ENCODE measurements around the gene NHERF2. TPM values are rescaled to one million over a fixed set of nuclear protein-coding genes. Genes with fewer than 3 reads are reported as not detected.
A peak's percentile ranks its signal among the peaks of the same experiment; 100 is the strongest.

The NHERF2 gene
- total and polyA plus RNA-seq, 2 experiments from 2014 or later, result 12.0 to 16.5 TPM

DNA sequence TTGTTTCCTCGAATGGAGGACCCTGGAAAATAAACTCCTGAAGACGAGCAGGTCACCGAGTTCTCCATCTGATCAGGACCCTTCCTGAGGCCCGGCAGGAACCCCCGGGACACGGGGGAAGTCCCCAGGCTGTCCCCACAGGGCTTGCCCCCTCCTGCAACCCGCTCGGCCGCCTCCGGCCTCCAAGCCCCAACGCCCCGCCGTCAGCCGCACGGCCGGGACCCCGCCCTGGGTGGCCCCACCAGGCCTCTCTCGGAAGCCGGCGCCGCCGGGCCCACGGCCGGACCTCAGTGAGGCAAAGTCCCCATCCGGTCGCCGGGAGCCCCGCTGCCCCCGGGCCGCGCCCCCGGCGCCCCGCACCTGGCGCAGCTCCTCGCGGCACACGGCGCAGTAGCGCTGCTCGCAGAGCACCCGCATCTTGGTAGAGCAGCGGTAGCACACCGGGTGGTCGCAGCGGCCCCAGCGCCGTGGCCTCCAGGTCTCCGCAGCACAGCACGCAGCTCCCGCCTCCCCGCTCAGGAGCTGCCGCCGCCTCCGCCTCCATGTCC lies 17.5 kb upstream of the NHERF2 start (continued):
- TF ChIP-seq REST (IDR thresholded peaks at IDR 0.05; ENCODE audit: unreplicated experiment), result no peak
- TF ChIP-seq POLR2AphosphoS5 (IDR thresholded peaks at IDR 0.05; ENCODE audit: low read depth), result no peak

DNA sequence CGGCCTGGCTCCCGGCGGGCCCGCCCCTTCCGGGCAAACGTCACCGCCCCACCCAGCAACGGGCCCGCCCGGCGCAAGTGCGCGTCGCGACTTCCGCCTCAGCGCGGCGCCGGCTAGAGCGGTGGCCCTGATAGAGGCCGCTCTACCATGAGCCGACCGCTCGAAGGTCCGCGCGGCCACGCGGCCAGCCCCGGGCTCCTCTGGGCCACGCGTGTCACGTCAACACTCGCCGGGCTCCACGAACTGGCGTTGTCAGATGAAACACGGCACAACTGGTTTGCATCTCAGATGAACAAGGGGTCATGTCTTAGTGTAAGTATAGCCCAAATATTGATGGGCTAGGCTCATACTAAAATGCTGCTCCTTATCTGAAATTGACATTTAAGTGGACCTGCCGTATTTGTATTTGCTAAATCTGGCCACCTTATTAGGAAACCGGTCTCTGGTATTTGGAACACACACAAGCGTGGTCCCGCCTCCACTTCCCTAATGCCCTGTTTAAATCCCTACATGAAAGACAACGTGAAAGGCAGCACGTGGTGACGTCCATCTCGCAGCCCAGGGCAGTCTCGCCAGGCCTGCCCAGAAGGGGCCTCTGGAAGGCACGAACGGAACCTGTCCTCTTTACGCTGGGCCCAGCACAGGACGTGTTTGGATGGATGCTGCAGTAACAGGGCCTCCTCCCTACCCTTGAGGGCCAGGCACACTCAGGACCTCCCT lies 16.8 kb upstream of the NHERF2 start, which contains the start of gene ZNF598:
ZNF598 (minus strand) TSS at position 31 of the 720 bp plus-strand sequence.
- Histone ChIP-seq H2AFZ (peak within 1 kb of the TSS; percentile 92; the same call in 1 of the 2 replicates), H3K36me3 (ENCODE audit: insufficient read depth) (no peaks in the 10 kb centered on the region), H3K27ac (ENCODE audit: low read depth) (peak within 1 kb of the TSS; percentile 85), H3F3A (replicated peaks; ENCODE audit: low read depth) (peaks cover 14% of the 10 kb centered on the region; the same call in 1 of the 2 replicates), H4K20me1 (replicated peaks; ENCODE audit: insufficient read depth) (peaks cover 31% of the 10 kb centered on the region), H3K4me1 (ENCODE audit: insufficient read depth) (peaks cover 15% of the 10 kb centered on the region), H3K4me3 (peak within 1 kb of the TSS; percentile 91), H3K79me2 (replicated peaks; ENCODE audit: insufficient read depth) (peaks cover 37% of the 10 kb centered on the region), H3K4me2 (peak within 1 kb of the TSS; percentile 97), H3K27me3 (ENCODE audit: insufficient read depth) (no peaks in the 10 kb centered on the region), H3K9me2 (ENCODE audit: insufficient read depth) (no peaks in the 10 kb centered on the region)
- Mint-ChIP-seq H3K27ac (peak within 1 kb of the TSS; percentile 91), H3K9me3 (no peaks in the 10 kb centered on the region), H3K4me1 (peaks cover 30% of the 10 kb centered on the region), H3K4me3 (peak within 1 kb of the TSS; percentile 91), H3K36me3 (ENCODE audit: low read depth) (peaks cover 11% of the 10 kb centered on the region), H3K27me3 (ENCODE audit: insufficient read depth, low read depth, poor library complexity) (peaks cover 11% of the 10 kb centered on the region)
- peak; percentile 91 for DNase-seq (ENCODE audit: low spot score)
- peak; percentile 86 for ATAC-seq
- no peak for TF ChIP-seq STAT1 (IDR thresholded peaks at IDR 0.05; ENCODE audit: unreplicated experiment)
- no peak for TF ChIP-seq REST (IDR thresholded peaks at IDR 0.05; ENCODE audit: unreplicated experiment)
- TF ChIP-seq, protein P1, sequence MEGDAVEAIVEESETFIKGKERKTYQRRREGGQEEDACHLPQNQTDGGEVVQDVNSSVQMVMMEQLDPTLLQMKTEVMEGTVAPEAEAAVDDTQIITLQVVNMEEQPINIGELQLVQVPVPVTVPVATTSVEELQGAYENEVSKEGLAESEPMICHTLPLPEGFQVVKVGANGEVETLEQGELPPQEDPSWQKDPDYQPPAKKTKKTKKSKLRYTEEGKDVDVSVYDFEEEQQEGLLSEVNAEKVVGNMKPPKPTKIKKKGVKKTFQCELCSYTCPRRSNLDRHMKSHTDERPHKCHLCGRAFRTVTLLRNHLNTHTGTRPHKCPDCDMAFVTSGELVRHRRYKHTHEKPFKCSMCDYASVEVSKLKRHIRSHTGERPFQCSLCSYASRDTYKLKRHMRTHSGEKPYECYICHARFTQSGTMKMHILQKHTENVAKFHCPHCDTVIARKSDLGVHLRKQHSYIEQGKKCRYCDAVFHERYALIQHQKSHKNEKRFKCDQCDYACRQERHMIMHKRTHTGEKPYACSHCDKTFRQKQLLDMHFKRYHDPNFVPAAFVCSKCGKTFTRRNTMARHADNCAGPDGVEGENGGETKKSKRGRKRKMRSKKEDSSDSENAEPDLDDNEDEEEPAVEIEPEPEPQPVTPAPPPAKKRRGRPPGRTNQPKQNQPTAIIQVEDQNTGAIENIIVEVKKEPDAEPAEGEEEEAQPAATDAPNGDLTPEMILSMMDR (conservative IDR thresholded peaks at IDR 0.05; ENCODE audit: low read depth in 2 of 2), result no peak
- TF ChIP-seq, protein P2, sequence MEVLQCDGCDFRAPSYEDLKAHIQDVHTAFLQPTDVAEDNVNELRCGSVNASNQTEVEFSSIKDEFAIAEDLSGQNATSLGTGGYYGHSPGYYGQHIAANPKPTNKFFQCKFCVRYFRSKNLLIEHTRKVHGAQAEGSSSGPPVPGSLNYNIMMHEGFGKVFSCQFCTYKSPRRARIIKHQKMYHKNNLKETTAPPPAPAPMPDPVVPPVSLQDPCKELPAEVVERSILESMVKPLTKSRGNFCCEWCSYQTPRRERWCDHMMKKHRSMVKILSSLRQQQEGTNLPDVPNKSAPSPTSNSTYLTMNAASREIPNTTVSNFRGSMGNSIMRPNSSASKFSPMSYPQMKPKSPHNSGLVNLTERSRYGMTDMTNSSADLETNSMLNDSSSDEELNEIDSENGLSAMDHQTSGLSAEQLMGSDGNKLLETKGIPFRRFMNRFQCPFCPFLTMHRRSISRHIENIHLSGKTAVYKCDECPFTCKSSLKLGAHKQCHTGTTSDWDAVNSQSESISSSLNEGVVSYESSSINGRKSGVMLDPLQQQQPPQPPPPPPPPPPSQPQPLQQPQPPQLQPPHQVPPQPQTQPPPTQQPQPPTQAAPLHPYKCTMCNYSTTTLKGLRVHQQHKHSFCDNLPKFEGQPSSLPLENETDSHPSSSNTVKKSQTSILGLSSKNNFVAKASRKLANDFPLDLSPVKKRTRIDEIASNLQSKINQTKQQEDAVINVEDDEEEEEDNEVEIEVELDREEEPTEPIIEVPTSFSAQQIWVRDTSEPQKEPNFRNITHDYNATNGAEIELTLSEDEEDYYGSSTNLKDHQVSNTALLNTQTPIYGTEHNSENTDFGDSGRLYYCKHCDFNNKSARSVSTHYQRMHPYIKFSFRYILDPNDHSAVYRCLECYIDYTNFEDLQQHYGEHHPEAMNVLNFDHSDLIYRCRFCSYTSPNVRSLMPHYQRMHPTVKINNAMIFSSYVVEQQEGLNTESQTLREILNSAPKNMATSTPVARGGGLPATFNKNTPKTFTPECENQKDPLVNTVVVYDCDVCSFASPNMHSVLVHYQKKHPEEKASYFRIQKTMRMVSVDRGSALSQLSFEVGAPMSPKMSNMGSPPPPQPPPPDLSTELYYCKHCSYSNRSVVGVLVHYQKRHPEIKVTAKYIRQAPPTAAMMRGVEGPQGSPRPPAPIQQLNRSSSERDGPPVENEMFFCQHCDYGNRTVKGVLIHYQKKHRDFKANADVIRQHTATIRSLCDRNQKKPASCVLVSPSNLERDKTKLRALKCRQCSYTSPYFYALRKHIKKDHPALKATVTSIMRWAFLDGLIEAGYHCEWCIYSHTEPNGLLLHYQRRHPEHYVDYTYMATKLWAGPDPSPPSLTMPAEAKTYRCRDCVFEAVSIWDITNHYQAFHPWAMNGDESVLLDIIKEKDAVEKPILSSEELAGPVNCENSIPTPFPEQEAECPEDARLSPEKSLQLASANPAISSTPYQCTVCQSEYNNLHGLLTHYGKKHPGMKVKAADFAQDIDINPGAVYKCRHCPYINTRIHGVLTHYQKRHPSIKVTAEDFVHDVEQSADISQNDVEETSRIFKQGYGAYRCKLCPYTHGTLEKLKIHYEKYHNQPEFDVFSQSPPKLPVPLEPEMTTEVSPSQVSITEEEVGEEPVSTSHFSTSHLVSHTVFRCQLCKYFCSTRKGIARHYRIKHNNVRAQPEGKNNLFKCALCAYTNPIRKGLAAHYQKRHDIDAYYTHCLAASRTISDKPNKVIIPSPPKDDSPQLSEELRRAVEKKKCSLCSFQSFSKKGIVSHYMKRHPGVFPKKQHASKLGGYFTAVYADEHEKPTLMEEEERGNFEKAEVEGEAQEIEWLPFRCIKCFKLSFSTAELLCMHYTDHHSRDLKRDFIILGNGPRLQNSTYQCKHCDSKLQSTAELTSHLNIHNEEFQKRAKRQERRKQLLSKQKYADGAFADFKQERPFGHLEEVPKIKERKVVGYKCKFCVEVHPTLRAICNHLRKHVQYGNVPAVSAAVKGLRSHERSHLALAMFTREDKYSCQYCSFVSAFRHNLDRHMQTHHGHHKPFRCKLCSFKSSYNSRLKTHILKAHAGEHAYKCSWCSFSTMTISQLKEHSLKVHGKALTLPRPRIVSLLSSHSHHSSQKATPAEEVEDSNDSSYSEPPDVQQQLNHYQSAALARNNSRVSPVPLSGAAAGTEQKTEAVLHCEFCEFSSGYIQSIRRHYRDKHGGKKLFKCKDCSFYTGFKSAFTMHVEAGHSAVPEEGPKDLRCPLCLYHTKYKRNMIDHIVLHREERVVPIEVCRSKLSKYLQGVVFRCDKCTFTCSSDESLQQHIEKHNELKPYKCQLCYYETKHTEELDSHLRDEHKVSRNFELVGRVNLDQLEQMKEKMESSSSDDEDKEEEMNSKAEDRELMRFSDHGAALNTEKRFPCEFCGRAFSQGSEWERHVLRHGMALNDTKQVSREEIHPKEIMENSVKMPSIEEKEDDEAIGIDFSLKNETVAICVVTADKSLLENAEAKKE (CRISPR knock-in tag; IDR thresholded peaks at IDR 0.05), result no peak
- TF ChIP-seq NANOG (IDR thresholded peaks at IDR 0.05; ENCODE audit: borderline replicate concordance), result no peak
- no peak for TF ChIP-seq ZNF114 (CRISPR knock-in tag; IDR thresholded peaks at IDR 0.05)
- TF ChIP-seq ZNF331 (CRISPR knock-in tag; IDR thresholded peaks at IDR 0.05; ENCODE audit: low read depth), result no peak
